NCI-H2081 (cell line): ENCODE measurements around the gene PCYT2.

Experiments used
- DNase-seq, 2 experiments: peaks; one replicate each; lab custom pipeline; 2025; lab: John Stamatoyannopoulos, UW

The PCYT2 gene

DNA sequence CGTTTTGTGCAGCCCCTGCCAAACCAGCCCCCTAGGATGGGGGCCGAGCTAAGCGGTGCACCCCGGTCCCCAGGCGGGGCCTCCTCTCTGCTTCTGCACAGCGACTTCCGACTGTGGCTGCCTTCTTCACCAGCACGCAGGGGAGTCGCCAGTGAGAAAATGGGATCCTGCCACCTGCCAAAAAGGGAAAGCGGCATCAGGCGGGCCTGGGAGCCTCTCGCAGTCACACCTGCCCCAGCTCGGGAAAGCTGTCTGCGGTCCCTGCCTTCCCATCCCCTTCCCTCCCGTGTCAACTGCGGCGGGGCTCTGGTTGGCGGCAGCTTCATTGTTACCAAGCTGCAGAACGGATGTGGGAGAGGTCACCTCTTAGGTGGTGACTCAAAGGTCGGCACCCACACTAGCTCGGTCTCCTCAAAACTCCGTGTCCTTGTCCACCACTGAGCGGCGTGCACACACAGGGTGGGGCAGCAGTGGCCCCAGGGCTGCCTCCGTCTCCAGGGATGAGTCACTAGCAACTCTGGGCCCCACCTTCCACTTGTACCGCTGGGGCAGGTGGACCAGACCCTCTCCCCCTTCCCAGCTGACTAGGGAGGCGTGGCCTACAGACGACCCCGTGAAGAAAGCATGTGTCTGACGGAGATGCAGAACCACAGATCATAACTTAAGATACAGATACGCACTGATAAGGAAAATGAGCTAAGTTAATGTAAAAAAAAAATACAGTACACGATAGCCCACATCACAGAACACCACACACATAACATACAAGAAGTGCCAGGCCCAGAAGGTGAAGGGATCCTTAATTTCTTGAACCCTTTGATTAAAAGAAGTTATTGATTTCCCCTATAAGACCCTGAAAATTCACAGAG, 1.5 kb upstream of the PCYT2 start:
- no peak for DNase-seq

GRCh38 chr17:81911969-81912368, 770 bp upstream of the PCYT2 start:
- no peak for DNase-seq

DNA sequence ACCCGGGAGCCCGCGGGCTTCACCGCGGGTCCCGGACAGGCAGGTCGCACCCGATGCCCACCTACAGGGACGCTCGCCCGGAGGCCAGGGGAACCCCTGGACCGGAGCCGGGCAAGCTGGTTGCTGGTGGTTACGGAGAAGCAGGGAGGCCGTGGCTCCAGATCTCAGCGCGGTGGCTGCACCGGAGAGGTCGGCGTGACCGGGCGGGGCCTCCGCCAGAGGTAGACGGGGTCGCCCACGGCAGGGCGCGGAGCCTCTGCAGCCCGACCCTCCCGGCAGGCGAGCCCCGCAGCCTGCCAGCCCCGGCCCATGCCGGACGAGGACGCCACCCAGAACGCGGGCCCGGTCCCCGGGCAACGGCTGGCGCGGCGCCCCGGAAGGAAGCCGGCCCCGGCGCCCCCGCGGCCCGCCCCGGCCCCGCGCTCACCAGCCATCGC, 341 bp downstream of the PCYT2 start:
- no peak for DNase-seq

DNA sequence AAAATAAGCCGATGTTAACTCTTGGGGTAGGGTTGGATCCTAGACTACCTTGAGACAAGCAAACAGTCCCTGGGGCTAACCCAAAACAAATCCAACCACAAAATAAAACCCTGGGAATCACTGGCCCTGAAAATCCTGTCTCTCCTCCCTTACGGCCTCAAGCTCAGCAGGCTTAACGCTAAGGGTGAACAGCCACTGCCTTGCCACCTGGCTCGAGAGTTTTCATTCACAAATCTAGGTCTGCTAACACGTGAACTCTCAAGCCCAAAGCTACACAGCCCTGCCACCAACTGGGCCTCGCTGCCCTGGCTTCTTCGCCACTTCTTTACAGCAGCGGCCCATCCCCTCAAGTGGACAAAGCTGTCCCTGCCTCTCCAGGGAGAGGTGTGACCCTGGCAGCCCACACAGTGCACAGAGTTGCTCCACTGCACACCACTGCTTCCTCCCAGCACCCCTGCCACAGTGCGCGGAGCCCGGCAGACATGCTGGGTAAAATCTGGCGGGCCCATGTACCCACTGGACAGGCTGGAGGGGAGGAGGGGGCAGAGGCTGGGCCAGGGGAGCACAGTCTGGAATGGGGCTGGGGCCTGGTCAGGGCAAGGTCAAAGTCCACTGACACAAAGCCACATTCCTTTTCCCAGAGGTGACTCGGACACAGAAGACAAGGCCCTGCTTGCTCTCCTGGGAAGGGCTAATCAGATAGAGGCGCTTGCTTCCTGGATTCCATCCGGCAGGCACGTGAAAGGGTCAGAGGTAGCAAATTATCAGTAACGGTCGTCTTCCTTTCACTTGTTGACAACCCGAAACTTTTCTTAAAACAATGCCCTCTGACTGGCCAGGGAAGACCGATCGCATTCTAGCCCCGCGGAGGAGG, 996 bp downstream of the PCYT2 start:
- DNase-seq, result peak in 1 of 2 experiments; percentile 22

DNA sequence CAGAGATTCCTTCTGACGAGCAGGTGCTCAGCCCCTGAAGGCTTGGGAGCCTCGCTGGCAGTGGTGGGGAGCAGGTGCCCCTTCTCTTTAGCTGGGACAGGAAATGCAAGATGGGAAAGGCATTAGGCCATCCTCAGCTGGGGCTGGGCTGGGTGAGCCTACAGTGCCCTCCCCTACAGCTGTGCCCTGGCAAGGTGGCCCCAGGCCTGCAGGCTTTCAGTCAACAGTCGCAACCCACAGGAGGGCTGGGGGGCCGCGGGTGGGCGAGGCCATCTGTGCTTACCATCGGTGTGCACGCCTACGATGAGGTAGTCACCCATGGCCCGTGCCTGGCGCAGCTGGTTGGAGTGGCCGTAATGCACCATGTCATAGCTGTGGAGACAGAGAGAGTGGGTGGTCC, 2.0 kb downstream of the PCYT2 start:
- no peak for DNase-seq

- DNase-seq, result no peak
These were observed 2.4 kb downstream of the PCYT2 start for GRCh38 chr17:81908793-81909192.

- DNase-seq, result no peak
These were observed 3.7 kb downstream of the PCYT2 start for GRCh38 chr17:81907219-81908145.

- peak in 1 of 2 experiments; percentile 37 for DNase-seq
These were observed 4.6 kb downstream of the PCYT2 start for GRCh38 chr17:81906476-81907218.

- DNase-seq, result no peak
These were observed 5.2 kb downstream of the PCYT2 start for GRCh38 chr17:81905993-81906392.

- DNase-seq, result no peak
These were observed 5.7 kb downstream of the PCYT2 start for GRCh38 chr17:81905424-81905875.

- DNase-seq, result no peak
These were observed 6.4 kb downstream of the PCYT2 start for GRCh38 chr17:81904600-81905423.

- DNase-seq, result no peak
These were observed 7.2 kb downstream of the PCYT2 start for GRCh38 chr17:81903896-81904599.

GRCh38 chr17:81903415-81903831, 7.8 kb downstream of the PCYT2 start:
- DNase-seq, result no peak

DNA sequence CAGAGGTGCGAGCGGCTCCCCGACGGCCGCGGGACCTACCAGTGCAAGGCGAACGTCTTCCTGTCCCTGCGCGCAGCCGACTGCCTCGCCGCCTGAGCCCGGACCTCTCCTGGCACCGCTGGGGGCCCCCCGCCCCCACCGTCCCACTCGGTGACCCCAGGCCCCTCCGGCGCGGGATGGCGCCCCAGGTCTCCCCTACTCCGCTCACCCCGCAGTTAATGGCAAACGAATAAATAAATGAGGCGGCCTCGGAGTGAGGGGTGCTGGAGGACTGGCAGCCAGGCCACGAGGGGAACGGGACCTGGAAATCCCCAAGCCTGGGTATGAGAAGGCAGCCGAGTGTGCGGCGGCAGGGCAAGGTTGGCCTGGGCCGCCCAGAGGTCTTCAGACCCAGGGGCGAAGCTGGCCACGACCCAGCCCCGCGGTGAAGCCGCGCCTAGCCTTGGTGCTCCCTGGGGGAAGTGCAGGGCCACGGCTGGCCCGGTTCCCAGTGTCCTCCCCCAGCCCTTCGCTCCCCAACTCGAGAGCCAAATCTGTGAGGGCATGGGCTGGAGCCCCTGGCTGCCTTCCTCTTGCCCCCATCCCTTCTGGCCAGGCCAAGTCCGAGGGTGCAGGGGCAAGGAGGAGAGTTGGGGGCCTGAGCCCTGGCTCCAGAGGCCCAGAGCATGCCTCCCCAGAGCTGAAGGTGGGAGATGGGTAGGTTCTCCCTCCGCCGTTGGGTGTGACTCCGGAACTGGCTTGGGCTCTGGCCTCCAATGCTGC, 8.4 kb downstream of the PCYT2 start:
- no peak for DNase-seq

- peak in 1 of 2 experiments; percentile 61 for DNase-seq
These were observed 9.1 kb downstream of the PCYT2 start, which contains the start of gene NPB for GRCh38 chr17:81902023-81902652. TSS of gene NPB (plus strand) at chr17:81902238. CDS start at chr17:81902278, 40 bp downstream.

- no peak for DNase-seq
These were observed 9.8 kb downstream of the PCYT2 start for GRCh38 chr17:81901167-81902022.
